ENCODE results near the gene TRIM54. TPM values are rescaled to one million over a fixed set of nuclear protein-coding genes. Genes with fewer than 3 reads are reported as not detected.

The TRIM54 gene
- polyA plus RNA-seq, 1 donor from 2014 or later, result not detected

DNA sequence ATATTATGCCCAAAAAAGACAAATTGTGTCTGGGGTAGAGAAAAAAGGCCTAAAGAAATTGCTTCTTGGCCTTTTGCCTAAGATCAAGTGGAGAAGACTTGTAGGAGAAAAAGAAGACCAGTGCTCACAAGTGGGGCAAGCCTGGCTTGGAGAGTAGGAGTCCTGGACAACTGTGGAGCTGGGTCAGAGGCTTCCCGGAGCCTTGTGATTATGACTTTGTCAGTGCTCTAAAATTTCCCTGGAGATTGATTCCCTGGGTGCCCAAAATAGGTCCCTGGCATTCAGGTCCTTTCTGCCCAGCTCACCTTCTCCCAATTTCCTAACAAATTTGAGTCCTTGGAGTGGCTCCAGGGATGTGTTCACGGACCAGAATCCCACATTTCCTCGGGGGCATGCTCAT, 787 bp upstream of the TRIM54 start:
- no peak overlapping the region for H3K4me2 ChIP-seq (ENCODE audit: low read length)

DNA sequence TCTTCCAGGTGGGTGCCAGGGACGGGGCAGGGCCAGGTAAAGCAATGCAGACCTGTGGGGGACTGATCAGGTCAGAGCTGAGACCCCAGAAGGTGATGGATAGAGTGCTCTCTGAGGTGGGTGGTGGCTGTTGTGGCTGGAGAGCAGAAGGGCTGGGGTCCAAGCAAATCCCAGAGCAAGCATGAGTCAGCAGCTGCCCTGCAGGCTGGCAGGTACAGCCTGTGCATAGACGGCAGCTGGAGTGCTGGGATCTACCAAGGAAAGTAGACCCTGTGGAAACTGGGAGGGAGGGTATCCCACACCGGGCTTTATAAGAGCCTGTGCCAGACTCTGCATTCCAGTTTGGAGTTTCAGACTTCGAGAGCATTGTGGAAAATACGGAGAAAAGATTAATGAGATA, 663 bp downstream of the TRIM54 start:
- Histone ChIP-seq H2AFZ (ENCODE audit: low read depth, low read length) (no peak overlapping the region), H3F3A (ENCODE audit: insufficient read depth, low read length, poor library complexity, severe bottlenecking) (no peaks in the 10 kb centered on the region), H3K9ac (ENCODE audit: low read length) (no peak overlapping the region), H3K4me3 (ENCODE audit: low read length) (no peak overlapping the region), H3K4me2 (ENCODE audit: low read length) (no peak overlapping the region), H3K27me3 (ENCODE audit: insufficient read depth, low read depth, low read length) (no peaks in the 10 kb centered on the region), H3K36me3 (ENCODE audit: insufficient read depth, low read length) (no peaks in the 10 kb centered on the region), H3K9me3 (ENCODE audit: low read length) (no peaks in the 10 kb centered on the region), H4K20me1 (ENCODE audit: insufficient read depth) (no peaks in the 10 kb centered on the region), H3K79me2 (replicated peaks; ENCODE audit: insufficient read depth, low read length) (no peaks in the 10 kb centered on the region), H3K9me2 (ENCODE audit: insufficient read depth, low read length) (no peaks in the 10 kb centered on the region), H3K27ac (ENCODE audit: low read length) (no peak overlapping the region)
- TF ChIP-seq, protein P1, sequence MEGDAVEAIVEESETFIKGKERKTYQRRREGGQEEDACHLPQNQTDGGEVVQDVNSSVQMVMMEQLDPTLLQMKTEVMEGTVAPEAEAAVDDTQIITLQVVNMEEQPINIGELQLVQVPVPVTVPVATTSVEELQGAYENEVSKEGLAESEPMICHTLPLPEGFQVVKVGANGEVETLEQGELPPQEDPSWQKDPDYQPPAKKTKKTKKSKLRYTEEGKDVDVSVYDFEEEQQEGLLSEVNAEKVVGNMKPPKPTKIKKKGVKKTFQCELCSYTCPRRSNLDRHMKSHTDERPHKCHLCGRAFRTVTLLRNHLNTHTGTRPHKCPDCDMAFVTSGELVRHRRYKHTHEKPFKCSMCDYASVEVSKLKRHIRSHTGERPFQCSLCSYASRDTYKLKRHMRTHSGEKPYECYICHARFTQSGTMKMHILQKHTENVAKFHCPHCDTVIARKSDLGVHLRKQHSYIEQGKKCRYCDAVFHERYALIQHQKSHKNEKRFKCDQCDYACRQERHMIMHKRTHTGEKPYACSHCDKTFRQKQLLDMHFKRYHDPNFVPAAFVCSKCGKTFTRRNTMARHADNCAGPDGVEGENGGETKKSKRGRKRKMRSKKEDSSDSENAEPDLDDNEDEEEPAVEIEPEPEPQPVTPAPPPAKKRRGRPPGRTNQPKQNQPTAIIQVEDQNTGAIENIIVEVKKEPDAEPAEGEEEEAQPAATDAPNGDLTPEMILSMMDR (IDR thresholded peaks at IDR 0.05; ENCODE audit: poor library complexity, severe bottlenecking), result no peak
- TF ChIP-seq SMC3 (conservative IDR thresholded peaks at IDR 0.05; ENCODE audit: poor library complexity), result no peak
- TF ChIP-seq MXI1 (conservative IDR thresholded peaks at IDR 0.05; ENCODE audit: poor library complexity, severe bottlenecking), result no peak
- TF ChIP-seq TAF1 (IDR thresholded peaks at IDR 0.05; ENCODE audit: low read depth), result no peak
- TF ChIP-seq EP300 (conservative IDR thresholded peaks at IDR 0.05; ENCODE audit: poor library complexity, severe bottlenecking), result no peak
- no peak for TF ChIP-seq EZH2 (IDR thresholded peaks at IDR 0.05; ENCODE audit: borderline replicate concordance, insufficient read depth, low read length, poor library complexity, severe bottlenecking)
- TF ChIP-seq POLR2AphosphoS5 (IDR thresholded peaks at IDR 0.05), result no peak
- no peak for TF ChIP-seq RAD21 (conservative IDR thresholded peaks at IDR 0.05)
- TF ChIP-seq, protein P2, sequence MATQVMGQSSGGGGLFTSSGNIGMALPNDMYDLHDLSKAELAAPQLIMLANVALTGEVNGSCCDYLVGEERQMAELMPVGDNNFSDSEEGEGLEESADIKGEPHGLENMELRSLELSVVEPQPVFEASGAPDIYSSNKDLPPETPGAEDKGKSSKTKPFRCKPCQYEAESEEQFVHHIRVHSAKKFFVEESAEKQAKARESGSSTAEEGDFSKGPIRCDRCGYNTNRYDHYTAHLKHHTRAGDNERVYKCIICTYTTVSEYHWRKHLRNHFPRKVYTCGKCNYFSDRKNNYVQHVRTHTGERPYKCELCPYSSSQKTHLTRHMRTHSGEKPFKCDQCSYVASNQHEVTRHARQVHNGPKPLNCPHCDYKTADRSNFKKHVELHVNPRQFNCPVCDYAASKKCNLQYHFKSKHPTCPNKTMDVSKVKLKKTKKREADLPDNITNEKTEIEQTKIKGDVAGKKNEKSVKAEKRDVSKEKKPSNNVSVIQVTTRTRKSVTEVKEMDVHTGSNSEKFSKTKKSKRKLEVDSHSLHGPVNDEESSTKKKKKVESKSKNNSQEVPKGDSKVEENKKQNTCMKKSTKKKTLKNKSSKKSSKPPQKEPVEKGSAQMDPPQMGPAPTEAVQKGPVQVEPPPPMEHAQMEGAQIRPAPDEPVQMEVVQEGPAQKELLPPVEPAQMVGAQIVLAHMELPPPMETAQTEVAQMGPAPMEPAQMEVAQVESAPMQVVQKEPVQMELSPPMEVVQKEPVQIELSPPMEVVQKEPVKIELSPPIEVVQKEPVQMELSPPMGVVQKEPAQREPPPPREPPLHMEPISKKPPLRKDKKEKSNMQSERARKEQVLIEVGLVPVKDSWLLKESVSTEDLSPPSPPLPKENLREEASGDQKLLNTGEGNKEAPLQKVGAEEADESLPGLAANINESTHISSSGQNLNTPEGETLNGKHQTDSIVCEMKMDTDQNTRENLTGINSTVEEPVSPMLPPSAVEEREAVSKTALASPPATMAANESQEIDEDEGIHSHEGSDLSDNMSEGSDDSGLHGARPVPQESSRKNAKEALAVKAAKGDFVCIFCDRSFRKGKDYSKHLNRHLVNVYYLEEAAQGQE (IDR thresholded peaks at IDR 0.05; ENCODE audit: borderline replicate concordance), result no peak

More for the DNA sequence above, 787 bp upstream of the TRIM54 start:
- Histone ChIP-seq H2AFZ (ENCODE audit: low read depth, low read length) (no peak overlapping the region), H3K9me2 (ENCODE audit: insufficient read depth, low read length) (no peaks in the 10 kb centered on the region), H3K9ac (ENCODE audit: low read length) (no peak overlapping the region), H3F3A (ENCODE audit: insufficient read depth, low read length, poor library complexity, severe bottlenecking) (no peaks in the 10 kb centered on the region), H3K79me2 (replicated peaks; ENCODE audit: insufficient read depth, low read length) (no peaks in the 10 kb centered on the region), H4K20me1 (ENCODE audit: insufficient read depth) (no peaks in the 10 kb centered on the region), H3K27ac (ENCODE audit: low read length) (no peak overlapping the region), H3K4me3 (ENCODE audit: low read length) (no peak overlapping the region), H3K27me3 (ENCODE audit: insufficient read depth, low read depth, low read length) (no peaks in the 10 kb centered on the region), H3K36me3 (ENCODE audit: insufficient read depth, low read length) (no peaks in the 10 kb centered on the region), H3K9me3 (ENCODE audit: low read length) (no peaks in the 10 kb centered on the region)
- TF ChIP-seq, protein P1 (IDR thresholded peaks at IDR 0.05; ENCODE audit: poor library complexity, severe bottlenecking), result no peak
- TF ChIP-seq RAD21 (conservative IDR thresholded peaks at IDR 0.05) (no peak), POLR2AphosphoS5 (IDR thresholded peaks at IDR 0.05) (no peak), TAF1 (IDR thresholded peaks at IDR 0.05; ENCODE audit: low read depth) (no peak), MXI1 (conservative IDR thresholded peaks at IDR 0.05; ENCODE audit: poor library complexity, severe bottlenecking) (no peak), EP300 (conservative IDR thresholded peaks at IDR 0.05; ENCODE audit: poor library complexity, severe bottlenecking) (no peak), SMC3 (conservative IDR thresholded peaks at IDR 0.05; ENCODE audit: poor library complexity) (no peak), EZH2 (IDR thresholded peaks at IDR 0.05; ENCODE audit: borderline replicate concordance, insufficient read depth, low read length, poor library complexity, severe bottlenecking) (no peak)
- TF ChIP-seq, protein P2 (IDR thresholded peaks at IDR 0.05; ENCODE audit: borderline replicate concordance), result no peak

All from neural cell (in vitro differentiated cells).